HEK293 (cell line): Measurements from ENCODE around the gene TMEM240.

Experiments
- CTCF ChIA-PET: fragments of 350-600 bp; formaldehyde crosslinking; extraction: SDS; loops from one replicate; lab custom pipeline; 2021; ENCODE audit warnings: antibody characterized with exemption; lab: Yijun Ruan, JAX
- POLR2A ChIA-PET: fragments of 300-600 bp; formaldehyde crosslinking; extraction: SDS; loops from one replicate; lab custom pipeline; 2020; ENCODE audit warnings: antibody characterized with exemption, inconsistent platforms; lab: Yijun Ruan, JAX
- H3K27ac ChIP-seq: fragments of 200-500 bp; sonication (Bioruptor generic); 2 replicates; pipeline ENCODE4 v1.5.1; 2014; ENCODE audit warnings: low read depth, low read length, control low read depth, inconsistent platforms; ENCODE audit errors: extremely low read depth
- H3K36me3 ChIP-seq, 2 experiments: fragments of 200-500 bp in 1 of 2; sonication (Bioruptor generic) in 1 of 2; 1 replicate in 1 of 2; 2 replicates in 1 of 2; pipeline ENCODE4 v1.5.1; 2014 to 2017; ENCODE audit warnings: inconsistent platforms in 2 of 2, low read length in 2 of 2; ENCODE audit not compliant: control insufficient read depth in 2 of 2, insufficient read depth in 1 of 2
- H3K4me1 ChIP-seq: fragments of 200-500 bp; sonication (Bioruptor generic); 2 replicates; pipeline ENCODE4 v1.5.1; 2014; ENCODE audit warnings: mild to moderate bottlenecking, low read length, inconsistent platforms; ENCODE audit not compliant: control insufficient read depth, insufficient read depth
- H3K4me3 ChIP-seq: 2 replicates; pipeline ENCODE4 v1.5.1; 2011; ENCODE audit warnings: low read depth, mild to moderate bottlenecking, control low read depth, low read length, moderate library complexity
- H3K9me3 ChIP-seq: fragments of 200-500 bp; sonication (Bioruptor generic); 2 replicates; pipeline ENCODE4 v1.5.1; 2014; ENCODE audit warnings: low read depth, low read length, inconsistent platforms; ENCODE audit not compliant: control insufficient read depth, insufficient read depth
- EGR2 ChIP-seq: fragments of 450-650 bp; formaldehyde crosslinking; IDR thresholded peaks from 2 replicates; pipeline ENCODE4 v1.5.1; 2016; ENCODE audit warnings: low read depth, missing biosample characterization, missing genetic modification characterization
- FEZF1 ChIP-seq: fragments of 450-650 bp; formaldehyde crosslinking; IDR thresholded peaks from 2 replicates; pipeline ENCODE4 v1.5.1; 2016; ENCODE audit warnings: missing biosample characterization, missing genetic modification characterization
- GLIS2 ChIP-seq: fragments of 450-650 bp; formaldehyde crosslinking; IDR thresholded peaks from 2 replicates; pipeline ENCODE4 v1.5.1; 2016; ENCODE audit warnings: missing biosample characterization, missing genetic modification characterization
- IKZF3 ChIP-seq: fragments of 450-650 bp; IDR thresholded peaks from 2 replicates; pipeline ENCODE4 v1.5.0; 2018; ENCODE audit warnings: missing biosample characterization, mild to moderate bottlenecking, missing genetic modification characterization, moderate library complexity
- YY1 ChIP-seq: fragments of 450-650 bp; formaldehyde crosslinking; IDR thresholded peaks from 2 replicates; pipeline ENCODE4 v1.5.1; 2018; ENCODE audit warnings: missing biosample characterization, missing genetic modification characterization
- ZEB2 ChIP-seq: fragments of 450-650 bp; formaldehyde crosslinking; IDR thresholded peaks from 2 replicates; pipeline ENCODE4 v1.5.1; 2016; ENCODE audit warnings: missing biosample characterization, missing genetic modification characterization
- ZFHX2 ChIP-seq: fragments of 450-650 bp; formaldehyde crosslinking; conservative IDR thresholded peaks from 2 replicates; pipeline ENCODE4 v1.5.1; 2016; ENCODE audit warnings: missing biosample characterization, missing genetic modification characterization
- ZNF138 ChIP-seq: fragments of 450-650 bp; formaldehyde crosslinking; IDR thresholded peaks from 2 replicates; pipeline ENCODE4 v1.5.1; 2016; ENCODE audit warnings: missing biosample characterization, missing genetic modification characterization, borderline replicate concordance
- ZNF157 ChIP-seq: fragments of 450-650 bp; formaldehyde crosslinking; IDR thresholded peaks from 2 replicates; pipeline ENCODE4 v1.5.1; 2016; ENCODE audit warnings: missing biosample characterization, missing genetic modification characterization
- ZNF211 ChIP-seq: fragments of 450-650 bp; formaldehyde crosslinking; IDR thresholded peaks from 2 replicates; pipeline ENCODE4 v1.5.1; 2016; ENCODE audit warnings: low read depth, missing biosample characterization, missing genetic modification characterization
- ZNF280D ChIP-seq: fragments of 450-650 bp; formaldehyde crosslinking; IDR thresholded peaks from 2 replicates; pipeline ENCODE4 v1.5.1; 2016; ENCODE audit warnings: missing biosample characterization, missing genetic modification characterization
- ZNF324 ChIP-seq: fragments of 450-650 bp; formaldehyde crosslinking; IDR thresholded peaks from 2 replicates; pipeline ENCODE4 v1.5.1; 2016; ENCODE audit warnings: missing biosample characterization, missing genetic modification characterization
- ZNF335 ChIP-seq: fragments of 450-650 bp; formaldehyde crosslinking; conservative IDR thresholded peaks from 2 replicates; pipeline ENCODE4 v1.5.1; 2016; ENCODE audit warnings: missing biosample characterization, missing genetic modification characterization
- ZNF394 ChIP-seq: fragments of 450-650 bp; formaldehyde crosslinking; IDR thresholded peaks from 2 replicates; pipeline ENCODE4 v1.5.1; 2016; ENCODE audit warnings: missing biosample characterization, missing genetic modification characterization, mild to moderate bottlenecking, moderate library complexity, borderline replicate concordance
- ZNF560 ChIP-seq: fragments of 450-650 bp; formaldehyde crosslinking; IDR thresholded peaks from 2 replicates; pipeline ENCODE4 v1.5.1; 2017; ENCODE audit warnings: missing biosample characterization, missing genetic modification characterization, borderline replicate concordance
- ZNF677 ChIP-seq: fragments of 450-650 bp; IDR thresholded peaks from 2 replicates; pipeline ENCODE4 v1.5.0; 2018; ENCODE audit warnings: missing biosample characterization, mild to moderate bottlenecking, missing genetic modification characterization, moderate library complexity
- ZNF747 ChIP-seq: fragments of 450-650 bp; formaldehyde crosslinking; IDR thresholded peaks from 2 replicates; pipeline ENCODE4 v1.5.1; 2016; ENCODE audit warnings: missing biosample characterization, missing genetic modification characterization

Gene TMEM240

GRCh38 chr1:1550591-1551432, 10.4 kb upstream of the TMEM240 start (continued):
- TF ChIP-seq ZNF211 (tag by site-specific recombination) (no peak), ZNF138 (no peak), GLIS2 (tag by site-specific recombination) (peak; percentile 32; the same call in 1 of the 2 replicates)
- TF ChIP-seq, all 188 proteins: peak for 6

GRCh38 chr1:1550087-1550486, 9.7 kb upstream of the TMEM240 start:
- no peak for TF ChIP-seq ZNF280D (tag by site-specific recombination)
- no peak for TF ChIP-seq IKZF3 (tag by site-specific recombination)
- TF ChIP-seq ZNF157 (tag by site-specific recombination), result no peak
- TF ChIP-seq ZEB2 (tag by site-specific recombination), result no peak
- ChIA-PET POLR2A (no interaction called here), CTCF (no interaction called here)
- Histone ChIP-seq H3K4me1 (no peaks in the 10 kb centered on the region; the same call in 1 of the 2 replicates), H3K27ac (no peak overlapping the region), H3K36me3 (peaks cover 4 to 52% of the 10 kb centered on the region in 2 experiments; a peak in 2 of 3 replicates), H3K9me3 (no peaks in the 10 kb centered on the region), H3K4me3 (no peak overlapping the region)

GRCh38 chr1:1548591-1548990, 8.2 kb upstream of the TMEM240 start:
- Histone ChIP-seq H3K4me1 (no peaks in the 10 kb centered on the region), H3K4me3 (no peak overlapping the region), H3K27ac (no peak overlapping the region), H3K9me3 (no peaks in the 10 kb centered on the region), H3K36me3 (peaks cover 4 to 53% of the 10 kb centered on the region in 2 experiments; a peak in 2 of 3 replicates)
- TF ChIP-seq ZFHX2 (tag by site-specific recombination) (peak; percentile 55), EGR2 (peak; percentile 53), ZNF677 (tag by site-specific recombination) (no peak)
- ChIA-PET CTCF (no interaction called here), POLR2A (interaction anchor here (0.6 to 1.2 kb wide), 2 partner anchors 13 to 150 kb away, joined by 3 to 4 read pairs; partner anchors contain the start of gene CCNL2)

- H3K27ac ChIP-seq, result no peak overlapping the region
- ChIA-PET POLR2A (interaction anchor here (1.2 kb wide), 1 partner anchor 14 kb away, joined by 4 read pairs; no protein-coding TSS in a partner anchor), CTCF (no interaction called here)
- peaks cover 4 to 64% of the 10 kb centered on the region in 2 experiments; a peak in 2 of 3 replicates for H3K36me3 ChIP-seq
- TF ChIP-seq ZNF747 (no peak), ZNF335 (tag by site-specific recombination) (no peak)
- no peaks in the 10 kb centered on the region for H3K9me3 ChIP-seq
- no peaks in the 10 kb centered on the region for H3K4me1 ChIP-seq
- H3K4me3 ChIP-seq, result no peak overlapping the region
These were observed 7.1 kb upstream of the TMEM240 start for GRCh38 chr1:1547476-1547875.

GRCh38 chr1:1547011-1547410, 6.6 kb upstream of the TMEM240 start:
- ChIA-PET CTCF (interaction anchor here (0.7 kb wide), 1 partner anchor 145 kb away, joined by 3 read pairs; no protein-coding TSS in a partner anchor), POLR2A (interaction anchor here (0.6 kb wide), 1 partner anchor 172 kb away, joined by 4 read pairs; no protein-coding TSS in a partner anchor)
- H3K27ac ChIP-seq, result no peak overlapping the region
- TF ChIP-seq ZNF560 (tag by site-specific recombination), result no peak
- TF ChIP-seq ZNF280D (tag by site-specific recombination), result no peak
- TF ChIP-seq YY1 (tag by site-specific recombination), result no peak
- TF ChIP-seq FEZF1 (tag by site-specific recombination), result no peak
- TF ChIP-seq ZNF394 (tag by site-specific recombination), result no peak
- no peak for TF ChIP-seq ZNF324 (tag by site-specific recombination)
- no peak for TF ChIP-seq ZNF747

More at GRCh38 chr1:1547011-1547410, 6.6 kb upstream of the TMEM240 start:
- Histone ChIP-seq H3K4me3 (no peak overlapping the region), H3K4me1 (no peaks in the 10 kb centered on the region), H3K36me3 (peaks cover 4 to 67% of the 10 kb centered on the region in 2 experiments; a peak in 2 of 3 replicates), H3K9me3 (no peaks in the 10 kb centered on the region)
